GM12878 (cell line): ENCODE results near the gene ASGR2. TPM values are rescaled to one million over a fixed set of nuclear protein-coding genes. Genes with fewer than 3 reads are reported as not detected.

Source experiments
- BHLHE40 ChIP-seq, 2 experiments: fragments of 450-650 bp in 1 of 2; IDR thresholded peaks; 2 replicates each; pipeline ENCODE4 v1.6.1; 2011 to 2017; ENCODE audit warnings: low read depth in 2 of 2, borderline replicate concordance in 1 of 2, improper control_type of control experiment in 1 of 2, low read length in 1 of 2, mild to moderate bottlenecking in 1 of 2
- CBFB ChIP-seq: IDR thresholded peaks from 2 replicates; pipeline ENCODE4 v1.6.1; 2016; ENCODE audit warnings: antibody characterized with exemption, low read depth
- CBX3 ChIP-seq: fragments of 200-600 bp; sonication (generic); IDR thresholded peaks from 2 replicates; pipeline ENCODE4 v1.6.1; 2016; ENCODE audit warnings: low read depth, borderline replicate concordance
- CREB1 ChIP-seq: IDR thresholded peaks from 2 replicates; pipeline ENCODE4 v1.6.1; 2012; ENCODE audit warnings: low read depth, mild to moderate bottlenecking, inconsistent platforms
- CREM ChIP-seq: IDR thresholded peaks from 2 replicates; pipeline ENCODE4 v1.6.1; 2014; ENCODE audit warnings: antibody characterized with exemption, low read depth
- EED ChIP-seq: sonication (generic); IDR thresholded peaks from 2 replicates; pipeline ENCODE4 v1.6.1; 2016; ENCODE audit warnings: antibody characterized with exemption, low read depth
- HDAC2 ChIP-seq: fragments of 200-600 bp; sonication (generic); IDR thresholded peaks from 2 replicates; pipeline ENCODE4 v1.6.1; 2017
- IKZF1 ChIP-seq: fragments of 450-650 bp; conservative IDR thresholded peaks from 2 replicates; pipeline ENCODE4 v1.6.1; 2017; ENCODE audit warnings: antibody characterized with exemption, mild to moderate bottlenecking
- IRF4 ChIP-seq: IDR thresholded peaks from 2 replicates; pipeline ENCODE4 v1.6.1; 2011; ENCODE audit warnings: low read depth, low read length
- JUND ChIP-seq: IDR thresholded peaks from 2 replicates; pipeline ENCODE4 v1.6.1; 2012; ENCODE audit warnings: low read depth, mild to moderate bottlenecking, low read length, improper control_type of control experiment, moderate library complexity
- NFIC ChIP-seq: IDR thresholded peaks from 2 replicates; pipeline ENCODE4 v1.6.1; 2012; ENCODE audit warnings: low read depth, mild to moderate bottlenecking, inconsistent platforms, low read length, moderate library complexity
- RELA ChIP-seq: fragments of 450-650 bp; IDR thresholded peaks from 2 replicates; pipeline ENCODE4 v1.8.0; 2014; ENCODE audit warnings: borderline replicate concordance; ENCODE audit not compliant: partially characterized antibody
- SIN3A ChIP-seq: IDR thresholded peaks from 2 replicates; pipeline ENCODE4 v1.6.1; 2012; ENCODE audit warnings: low read depth, low read length, improper control_type of control experiment
- SIX5 ChIP-seq: IDR thresholded peaks from 2 replicates; pipeline ENCODE4 v1.6.1; 2011; ENCODE audit warnings: mild to moderate bottlenecking, low read depth, low read length, moderate library complexity; ENCODE audit not compliant: severe bottlenecking
- SPI1 ChIP-seq: IDR thresholded peaks from 2 replicates; pipeline ENCODE4 v1.6.1; 2011; ENCODE audit warnings: low read depth, mild to moderate bottlenecking, low read length, moderate library complexity, borderline replicate concordance; ENCODE audit not compliant: insufficient read depth
- SRF ChIP-seq, 2 experiments: IDR thresholded peaks; 2 replicates each; pipeline ENCODE4 v1.6.1; 2011; ENCODE audit warnings: low read depth in 2 of 2, low read length in 2 of 2, mild to moderate bottlenecking in 1 of 2, moderate library complexity in 1 of 2
- TARDBP ChIP-seq: IDR thresholded peaks from 2 replicates; pipeline ENCODE4 v1.6.1; 2016; ENCODE audit warnings: borderline replicate concordance
- TCF12 ChIP-seq: IDR thresholded peaks from 2 replicates; pipeline ENCODE4 v1.6.1; 2011; ENCODE audit warnings: low read depth, mild to moderate bottlenecking, low read length
- TCF3 ChIP-seq: IDR thresholded peaks from 2 replicates; pipeline ENCODE4 v1.6.1; 2012; ENCODE audit warnings: low read depth, mild to moderate bottlenecking, low read length, borderline replicate concordance; ENCODE audit not compliant: insufficient read depth
- YY1 ChIP-seq: IDR thresholded peaks from 2 replicates; pipeline ENCODE4 v1.6.1; 2011; ENCODE audit warnings: low read depth, mild to moderate bottlenecking, low read length
- ZNF274 ChIP-seq: IDR thresholded peaks from one replicate; pipeline ENCODE4 v1.8.0; 2011; ENCODE audit not compliant: insufficient read length, insufficient read depth
- polyA plus RNA-seq, 11 experiments: library from polyadenylated mRNA; depleted of rRNA in 4 of 11; unstranded in 6 of 11; stranded (reverse) in 5 of 11; fragments of >200 nt; fragmentation: Nextera tagmentation in 4 of 11; fragmentation: Illumina TruSeq in 1 of 11; extraction: Ambion mirVana in 4 of 11; extraction: Trizol in 1 of 11; gene quantifications; 1 replicate in 1 of 11; 2 replicates in 10 of 11; pipeline versions ENCODE4 v1.2.1 to v1.2.3, GENCODE V29; 2011 to 2016; ENCODE audit warnings: inconsistent platforms in 2 of 11, missing spikeins in 2 of 11, low read depth in 1 of 11
- total RNA-seq, 4 experiments: library from RNA; depleted of rRNA in 3 of 4; stranded (reverse); fragments of >200 nt in 3 of 4; fragmentation: Illumina TruSeq in 1 of 4; extraction: Trizol in 1 of 4; gene quantifications; 2 replicates each; pipeline versions ENCODE4 v1.2.1 to v1.2.3, GENCODE V29; 2013 to 2021
- TF ChIP-seq, protein P1 (sequence below): fragments of 450-650 bp; IDR thresholded peaks from 2 replicates; pipeline ENCODE4 v1.6.1; 2014; ENCODE audit warnings: mild to moderate bottlenecking
- TF ChIP-seq, protein P2 (sequence below): fragments of 450-650 bp; IDR thresholded peaks from 2 replicates; pipeline ENCODE4 v1.6.1; 2017; ENCODE audit warnings: low read depth, mild to moderate bottlenecking, moderate library complexity
- TF ChIP-seq, protein P3 (sequence below): IDR thresholded peaks from 2 replicates; pipeline ENCODE4 v1.6.1; 2012; ENCODE audit warnings: low read length, inconsistent platforms
- TF ChIP-seq, protein P4 (sequence below): IDR thresholded peaks from 2 replicates; pipeline ENCODE4 v1.6.1; 2011; ENCODE audit warnings: borderline replicate concordance, low read depth, mild to moderate bottlenecking, moderate library complexity, low read length; ENCODE audit not compliant: insufficient read depth, poor library complexity, severe bottlenecking
- TF ChIP-seq, protein P5 (sequence below): IDR thresholded peaks from 2 replicates; pipeline ENCODE4 v1.6.1; 2012; ENCODE audit warnings: low read depth, low read length, improper control_type of control experiment

The ASGR2 gene
- total and polyA plus RNA-seq, 10 of the 15 experiments (the other 5 are each of a cell fraction or from before 2014, with no cell fraction given): not detected

DNA sequence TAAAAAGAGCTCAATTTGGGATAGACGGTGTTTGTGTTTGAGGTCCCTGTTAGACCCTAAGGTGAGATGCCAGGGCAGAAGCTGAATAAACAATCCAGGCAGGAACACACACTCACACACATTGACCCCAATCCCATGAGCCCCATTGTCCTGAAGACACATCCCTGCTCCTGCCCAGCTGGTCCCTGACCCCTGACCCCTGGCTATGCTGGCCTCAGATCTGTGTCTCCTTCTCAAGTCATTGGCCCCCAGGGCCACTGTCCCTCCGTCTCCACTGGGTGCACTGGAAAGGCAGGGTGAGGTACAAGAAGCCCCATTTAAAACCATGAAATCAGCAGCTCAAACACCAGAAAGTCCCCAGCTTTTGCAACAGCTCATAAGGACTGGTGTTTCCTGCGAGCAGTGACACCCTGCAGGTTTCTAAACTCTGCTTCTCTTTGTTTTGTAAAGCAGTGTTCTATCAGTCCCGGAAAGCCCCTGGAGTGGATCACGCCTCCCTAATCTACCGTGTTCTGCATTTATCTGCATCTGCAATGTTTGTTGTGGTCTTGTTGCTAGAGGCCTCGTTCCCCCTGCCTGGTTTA, 18.0 kb upstream of the ASGR2 start (continued):
- TF ChIP-seq SIX5 (no peak), HDAC2 (no peak), TARDBP (no peak), TCF3 (no peak), SIN3A (no peak), CBFB (peak; percentile 35; the same call in 1 of the 2 replicates), CBX3 (no peak), EED (no peak), CREM (peak; percentile 32; the same call in 1 of the 2 replicates), SRF (IDR thresholded peaks at IDR 0.05; ENCODE audit: low read depth in 2 of 2, low read length in 2 of 2) (0 out of 4 replicates have a peak, but pooled peaks of 1 of the 2 experiments have one; percentile 46), IKZF1 (no peak), YY1 (peak; percentile 67; the same call in 1 of the 2 replicates), NFIC (peak; percentile 28; the same call in 1 of the 2 replicates), TCF12 (no peak), BHLHE40 (IDR thresholded peaks at IDR 0.05; ENCODE audit: borderline replicate concordance in 1 of 2, low read depth in 2 of 2, low read length in 1 of 2) (peak; percentile 62 to 81; a peak in 3 of 4 replicates), IRF4 (no peak), SPI1 (peak; percentile 61; the same call in 1 of the 2 replicates), RELA (peak; percentile 90), CREB1 (no peak), JUND (no peak), ZNF274 (no peak)
- TF ChIP-seq, protein P1, sequence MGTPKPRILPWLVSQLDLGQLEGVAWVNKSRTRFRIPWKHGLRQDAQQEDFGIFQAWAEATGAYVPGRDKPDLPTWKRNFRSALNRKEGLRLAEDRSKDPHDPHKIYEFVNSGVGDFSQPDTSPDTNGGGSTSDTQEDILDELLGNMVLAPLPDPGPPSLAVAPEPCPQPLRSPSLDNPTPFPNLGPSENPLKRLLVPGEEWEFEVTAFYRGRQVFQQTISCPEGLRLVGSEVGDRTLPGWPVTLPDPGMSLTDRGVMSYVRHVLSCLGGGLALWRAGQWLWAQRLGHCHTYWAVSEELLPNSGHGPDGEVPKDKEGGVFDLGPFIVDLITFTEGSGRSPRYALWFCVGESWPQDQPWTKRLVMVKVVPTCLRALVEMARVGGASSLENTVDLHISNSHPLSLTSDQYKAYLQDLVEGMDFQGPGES: no peak
- TF ChIP-seq, protein P2, sequence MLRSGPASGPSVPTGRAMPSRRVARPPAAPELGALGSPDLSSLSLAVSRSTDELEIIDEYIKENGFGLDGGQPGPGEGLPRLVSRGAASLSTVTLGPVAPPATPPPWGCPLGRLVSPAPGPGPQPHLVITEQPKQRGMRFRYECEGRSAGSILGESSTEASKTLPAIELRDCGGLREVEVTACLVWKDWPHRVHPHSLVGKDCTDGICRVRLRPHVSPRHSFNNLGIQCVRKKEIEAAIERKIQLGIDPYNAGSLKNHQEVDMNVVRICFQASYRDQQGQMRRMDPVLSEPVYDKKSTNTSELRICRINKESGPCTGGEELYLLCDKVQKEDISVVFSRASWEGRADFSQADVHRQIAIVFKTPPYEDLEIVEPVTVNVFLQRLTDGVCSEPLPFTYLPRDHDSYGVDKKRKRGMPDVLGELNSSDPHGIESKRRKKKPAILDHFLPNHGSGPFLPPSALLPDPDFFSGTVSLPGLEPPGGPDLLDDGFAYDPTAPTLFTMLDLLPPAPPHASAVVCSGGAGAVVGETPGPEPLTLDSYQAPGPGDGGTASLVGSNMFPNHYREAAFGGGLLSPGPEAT: peak; percentile 98
- TF ChIP-seq, protein P3, sequence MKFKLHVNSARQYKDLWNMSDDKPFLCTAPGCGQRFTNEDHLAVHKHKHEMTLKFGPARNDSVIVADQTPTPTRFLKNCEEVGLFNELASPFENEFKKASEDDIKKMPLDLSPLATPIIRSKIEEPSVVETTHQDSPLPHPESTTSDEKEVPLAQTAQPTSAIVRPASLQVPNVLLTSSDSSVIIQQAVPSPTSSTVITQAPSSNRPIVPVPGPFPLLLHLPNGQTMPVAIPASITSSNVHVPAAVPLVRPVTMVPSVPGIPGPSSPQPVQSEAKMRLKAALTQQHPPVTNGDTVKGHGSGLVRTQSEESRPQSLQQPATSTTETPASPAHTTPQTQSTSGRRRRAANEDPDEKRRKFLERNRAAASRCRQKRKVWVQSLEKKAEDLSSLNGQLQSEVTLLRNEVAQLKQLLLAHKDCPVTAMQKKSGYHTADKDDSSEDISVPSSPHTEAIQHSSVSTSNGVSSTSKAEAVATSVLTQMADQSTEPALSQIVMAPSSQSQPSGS: no peak
- TF ChIP-seq, protein P4, sequence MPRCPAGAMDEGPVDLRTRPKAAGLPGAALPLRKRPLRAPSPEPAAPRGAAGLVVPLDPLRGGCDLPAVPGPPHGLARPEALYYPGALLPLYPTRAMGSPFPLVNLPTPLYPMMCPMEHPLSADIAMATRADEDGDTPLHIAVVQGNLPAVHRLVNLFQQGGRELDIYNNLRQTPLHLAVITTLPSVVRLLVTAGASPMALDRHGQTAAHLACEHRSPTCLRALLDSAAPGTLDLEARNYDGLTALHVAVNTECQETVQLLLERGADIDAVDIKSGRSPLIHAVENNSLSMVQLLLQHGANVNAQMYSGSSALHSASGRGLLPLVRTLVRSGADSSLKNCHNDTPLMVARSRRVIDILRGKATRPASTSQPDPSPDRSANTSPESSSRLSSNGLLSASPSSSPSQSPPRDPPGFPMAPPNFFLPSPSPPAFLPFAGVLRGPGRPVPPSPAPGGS: no peak
- TF ChIP-seq, protein P5, sequence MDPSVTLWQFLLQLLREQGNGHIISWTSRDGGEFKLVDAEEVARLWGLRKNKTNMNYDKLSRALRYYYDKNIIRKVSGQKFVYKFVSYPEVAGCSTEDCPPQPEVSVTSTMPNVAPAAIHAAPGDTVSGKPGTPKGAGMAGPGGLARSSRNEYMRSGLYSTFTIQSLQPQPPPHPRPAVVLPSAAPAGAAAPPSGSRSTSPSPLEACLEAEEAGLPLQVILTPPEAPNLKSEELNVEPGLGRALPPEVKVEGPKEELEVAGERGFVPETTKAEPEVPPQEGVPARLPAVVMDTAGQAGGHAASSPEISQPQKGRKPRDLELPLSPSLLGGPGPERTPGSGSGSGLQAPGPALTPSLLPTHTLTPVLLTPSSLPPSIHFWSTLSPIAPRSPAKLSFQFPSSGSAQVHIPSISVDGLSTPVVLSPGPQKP: peak; percentile 29; the same call in 1 of the 2 replicates
